ELR (cell line): ENCODE data around the gene IQCH.
"Not testable (repeated sequence)": the region's sequence is repeated elsewhere in the genome, so short reads cannot be mapped to it uniquely, and the experiment has no call there.

Experiments used
- DNase-seq: peaks from one replicate; pipeline ENCODE4 v3.0.0-alpha.2; 2015; ENCODE audit warnings: low read depth

IQCH gene

GRCh38 chr15:67359431-67360079 is 105.0 kb downstream of the IQCH start:
- DNase-seq = no peak

- no peak for DNase-seq
Observed at GRCh38 chr15:67361100-67361499, 106.5 kb downstream of the IQCH start.

- not testable (repeated sequence) for DNase-seq
Observed at GRCh38 chr15:67363712-67364111, 109.1 kb downstream of the IQCH start.

GRCh38 chr15:67365994-67366393 is 111.4 kb downstream of the IQCH start:
- no peak for DNase-seq

GRCh38 chr15:67366904-67367303 is 112.3 kb downstream of the IQCH start:
- no peak for DNase-seq

- DNase-seq = no peak
Observed at GRCh38 chr15:67369359-67369998, 114.9 kb downstream of the IQCH start.

- no peak for DNase-seq
Observed at GRCh38 chr15:67370206-67370954, 115.8 kb downstream of the IQCH start.

GRCh38 chr15:67372543-67372942 is 118.0 kb downstream of the IQCH start:
- DNase-seq = no peak

GRCh38 chr15:67372986-67373675 is 118.5 kb downstream of the IQCH start:
- no peak for DNase-seq

- no peak for DNase-seq
Observed at GRCh38 chr15:67373971-67374370, 119.4 kb downstream of the IQCH start.

- DNase-seq = no peak
Observed at GRCh38 chr15:67379530-67379929, 124.9 kb downstream of the IQCH start.

GRCh38 chr15:67380921-67381320 is 126.3 kb downstream of the IQCH start:
- no peak for DNase-seq

GRCh38 chr15:67381416-67382045 is 126.9 kb downstream of the IQCH start:
- no peak for DNase-seq

- DNase-seq = no peak
Observed at GRCh38 chr15:67382723-67383122, 128.1 kb downstream of the IQCH start.

- DNase-seq = peak; percentile 22
Observed at GRCh38 chr15:67383899-67384298, 129.3 kb downstream of the IQCH start.

GRCh38 chr15:67384761-67385160 is 130.2 kb downstream of the IQCH start:
- DNase-seq = no peak

- DNase-seq = no peak
Observed at GRCh38 chr15:67385971-67386370, 131.4 kb downstream of the IQCH start.

GRCh38 chr15:67386947-67387346 is 132.4 kb downstream of the IQCH start:
- peak; percentile 15 for DNase-seq

GRCh38 chr15:67389975-67390374 is 135.4 kb downstream of the IQCH start:
- DNase-seq = no peak

GRCh38 chr15:67394873-67395639 is 140.5 kb downstream of the IQCH start:
- no peak for DNase-seq

GRCh38 chr15:67396114-67396513 is 141.5 kb downstream of the IQCH start:
- no peak for DNase-seq
